DND-41 (cell line): ENCODE measurements around the gene MYT1.

Source experiments
- ATAC-seq: fragments of 200-7000 bp; cut with Tn5 transposase; 3 replicates; pipeline ENCODE4 v1.9.1; 2021; ENCODE audit warnings: low read depth; ENCODE audit not compliant: insufficient read depth
- DNase-seq: peaks from one replicate; pipeline ENCODE4 v3.0.0-alpha.2; 2020
- H2AFZ ChIP-seq: 2 replicates; pipeline ENCODE4 v1.6.0; 2012; ENCODE audit warnings: low read depth, low read length
- H3K27ac ChIP-seq: 2 replicates; pipeline ENCODE4 v1.5.1; 2012; ENCODE audit warnings: low read length, inconsistent platforms
- H3K27me3 ChIP-seq: fragments of 200-600 bp; sonication (generic); 2 replicates; pipeline ENCODE4 v1.6.0; 2012; ENCODE audit warnings: low read length, mild to moderate bottlenecking, inconsistent platforms; ENCODE audit not compliant: insufficient read depth, poor library complexity
- H3K36me3 ChIP-seq: 2 replicates; pipeline ENCODE4 v1.5.1; 2012; ENCODE audit warnings: low read length, inconsistent platforms; ENCODE audit not compliant: insufficient read depth
- H3K4me1 ChIP-seq: 2 replicates; pipeline ENCODE4 v1.5.1; 2012; ENCODE audit warnings: mild to moderate bottlenecking, low read length; ENCODE audit not compliant: insufficient read depth
- H3K4me2 ChIP-seq: 2 replicates; pipeline ENCODE4 v1.6.0; 2012; ENCODE audit warnings: mild to moderate bottlenecking, moderate library complexity, low read length, inconsistent platforms; ENCODE audit not compliant: insufficient read depth
- H3K4me3 ChIP-seq, 2 experiments: fragments of 200-600 bp in 1 of 2; shearing (Covaris generic) in 1 of 2; 2 replicates each; pipeline ENCODE4 v1.5.1; 2012 to 2016; ENCODE audit warnings: inconsistent platforms in 2 of 2, low read length in 2 of 2, mild to moderate bottlenecking in 2 of 2, low read depth in 1 of 2, moderate library complexity in 1 of 2
- H3K79me2 ChIP-seq: 2 replicates; pipeline ENCODE4 v1.6.0; 2012; ENCODE audit warnings: low read length, inconsistent platforms; ENCODE audit not compliant: insufficient read depth
- H3K9ac ChIP-seq: 2 replicates; pipeline ENCODE4 v1.6.0; 2012; ENCODE audit warnings: low read depth, mild to moderate bottlenecking, inconsistent platforms, low read length, moderate library complexity
- H3K9me3 ChIP-seq: 2 replicates; pipeline ENCODE4 v1.5.1; 2012; ENCODE audit warnings: low read length, moderate library complexity, mild to moderate bottlenecking, inconsistent platforms; ENCODE audit not compliant: insufficient read depth, severe bottlenecking
- H4K20me1 ChIP-seq: 2 replicates; pipeline ENCODE4 v1.6.0; 2012; ENCODE audit warnings: low read length; ENCODE audit not compliant: insufficient read depth
- EZH2 ChIP-seq: IDR thresholded peaks from 3 replicates; pipeline ENCODE4 v1.6.1; 2012; ENCODE audit warnings: borderline replicate concordance, low read depth, mild to moderate bottlenecking, moderate library complexity, low read length, inconsistent platforms; ENCODE audit not compliant: severe bottlenecking
- TF ChIP-seq, protein P1 (sequence below): IDR thresholded peaks from 2 replicates; pipeline ENCODE4 v1.5.1; 2012; ENCODE audit warnings: borderline replicate concordance, low read length, moderate library complexity, mild to moderate bottlenecking; ENCODE audit not compliant: poor library complexity, severe bottlenecking; ENCODE audit errors: extremely low read depth

Gene MYT1

DNA sequence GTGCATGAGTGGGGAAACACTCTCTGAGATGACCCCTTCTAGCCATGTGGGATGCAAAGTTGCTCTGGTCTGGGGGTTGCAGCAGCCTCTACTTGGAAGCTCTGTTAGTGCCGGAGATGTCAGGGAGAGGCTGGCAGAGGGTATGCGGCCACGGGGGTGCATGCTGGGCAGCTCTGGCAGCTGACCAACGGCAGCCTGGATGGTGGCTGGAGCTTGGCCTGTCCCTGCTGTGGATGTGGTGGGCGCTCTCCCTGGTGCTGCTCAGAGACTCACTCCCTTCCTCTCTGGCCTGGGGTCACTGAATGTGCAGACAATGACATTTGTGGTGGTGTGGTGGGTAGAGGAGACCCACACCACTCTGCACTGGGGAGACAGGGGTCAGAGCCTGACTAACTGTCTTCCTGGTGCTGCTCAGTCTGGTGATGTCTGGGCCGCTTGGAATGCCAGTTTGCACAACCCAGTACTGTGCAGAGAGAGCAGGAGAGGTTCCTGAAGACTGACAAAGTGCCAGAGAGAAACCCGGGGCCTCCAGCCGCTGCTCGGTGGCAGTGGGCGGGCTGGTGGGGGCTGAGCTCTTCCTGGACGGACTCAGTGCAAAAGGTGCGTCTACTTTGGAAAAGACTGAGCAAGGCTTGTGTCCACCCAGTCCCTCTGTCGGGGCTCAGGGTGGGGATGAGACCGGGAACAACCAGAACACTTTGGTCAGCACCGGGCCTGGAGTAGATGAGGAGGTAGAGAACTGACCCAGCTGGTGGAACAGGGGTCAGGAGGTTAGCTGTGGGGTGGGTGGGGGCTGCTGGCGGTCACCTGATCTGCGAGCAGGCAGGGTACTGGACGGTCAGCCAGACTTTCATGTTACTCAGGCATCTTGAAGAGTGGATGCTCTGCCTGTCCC is 2.7 kb downstream of the MYT1 start:
- TF ChIP-seq, protein P1, sequence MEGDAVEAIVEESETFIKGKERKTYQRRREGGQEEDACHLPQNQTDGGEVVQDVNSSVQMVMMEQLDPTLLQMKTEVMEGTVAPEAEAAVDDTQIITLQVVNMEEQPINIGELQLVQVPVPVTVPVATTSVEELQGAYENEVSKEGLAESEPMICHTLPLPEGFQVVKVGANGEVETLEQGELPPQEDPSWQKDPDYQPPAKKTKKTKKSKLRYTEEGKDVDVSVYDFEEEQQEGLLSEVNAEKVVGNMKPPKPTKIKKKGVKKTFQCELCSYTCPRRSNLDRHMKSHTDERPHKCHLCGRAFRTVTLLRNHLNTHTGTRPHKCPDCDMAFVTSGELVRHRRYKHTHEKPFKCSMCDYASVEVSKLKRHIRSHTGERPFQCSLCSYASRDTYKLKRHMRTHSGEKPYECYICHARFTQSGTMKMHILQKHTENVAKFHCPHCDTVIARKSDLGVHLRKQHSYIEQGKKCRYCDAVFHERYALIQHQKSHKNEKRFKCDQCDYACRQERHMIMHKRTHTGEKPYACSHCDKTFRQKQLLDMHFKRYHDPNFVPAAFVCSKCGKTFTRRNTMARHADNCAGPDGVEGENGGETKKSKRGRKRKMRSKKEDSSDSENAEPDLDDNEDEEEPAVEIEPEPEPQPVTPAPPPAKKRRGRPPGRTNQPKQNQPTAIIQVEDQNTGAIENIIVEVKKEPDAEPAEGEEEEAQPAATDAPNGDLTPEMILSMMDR = no peak
- TF ChIP-seq EZH2 = no peak
- Histone ChIP-seq H3K27ac (no peak overlapping the region), H3K4me3 (no peak overlapping the region), H3K79me2 (no peaks in the 10 kb centered on the region), H3K27me3 (peaks cover 5% of the 10 kb centered on the region), H3K9ac (no peak overlapping the region), H3K4me1 (no peaks in the 10 kb centered on the region), H3K4me2 (no peak overlapping the region), H3K9me3 (no peaks in the 10 kb centered on the region), H4K20me1 (peaks cover 3% of the 10 kb centered on the region), H2AFZ (no peak overlapping the region), H3K36me3 (no peaks in the 10 kb centered on the region)
- no peak for ATAC-seq
- DNase-seq = no peak

DNA sequence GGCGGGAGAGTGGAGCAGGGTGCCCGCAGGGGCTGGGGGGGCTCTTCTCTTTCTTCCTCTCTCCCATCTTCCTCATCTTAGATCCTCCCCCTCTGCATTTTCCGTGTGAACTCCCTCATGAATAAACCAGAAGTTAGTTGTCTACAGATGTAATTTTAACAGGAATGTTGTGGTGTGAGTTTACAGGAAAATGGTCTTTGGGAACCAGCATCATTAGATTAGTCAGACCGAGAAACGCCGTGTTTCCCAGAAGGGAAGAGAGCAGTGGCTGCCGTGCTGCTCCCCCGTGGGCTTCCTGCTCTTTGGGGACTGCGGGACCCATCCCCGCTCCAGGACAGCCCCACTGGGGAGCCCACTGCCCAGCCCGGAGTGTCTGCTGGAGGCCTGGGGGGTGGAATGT is 3.4 kb downstream of the MYT1 start:
- H3K4me1 ChIP-seq = no peaks in the 10 kb centered on the region
- H3K9ac ChIP-seq = no peak overlapping the region
- peaks cover 3% of the 10 kb centered on the region for H4K20me1 ChIP-seq
- H3K27ac ChIP-seq = no peak overlapping the region
- TF ChIP-seq EZH2 = no peak
- TF ChIP-seq, protein P1 = no peak
- H3K4me3 ChIP-seq = no peak overlapping the region
- H3K27me3 ChIP-seq = no peaks in the 10 kb centered on the region
- no peak for ATAC-seq
- H3K79me2 ChIP-seq = no peaks in the 10 kb centered on the region
- no peak overlapping the region for H3K4me2 ChIP-seq
- no peak for DNase-seq
- H3K9me3 ChIP-seq = no peaks in the 10 kb centered on the region
- no peaks in the 10 kb centered on the region for H3K36me3 ChIP-seq
- H2AFZ ChIP-seq = no peak overlapping the region

DNA sequence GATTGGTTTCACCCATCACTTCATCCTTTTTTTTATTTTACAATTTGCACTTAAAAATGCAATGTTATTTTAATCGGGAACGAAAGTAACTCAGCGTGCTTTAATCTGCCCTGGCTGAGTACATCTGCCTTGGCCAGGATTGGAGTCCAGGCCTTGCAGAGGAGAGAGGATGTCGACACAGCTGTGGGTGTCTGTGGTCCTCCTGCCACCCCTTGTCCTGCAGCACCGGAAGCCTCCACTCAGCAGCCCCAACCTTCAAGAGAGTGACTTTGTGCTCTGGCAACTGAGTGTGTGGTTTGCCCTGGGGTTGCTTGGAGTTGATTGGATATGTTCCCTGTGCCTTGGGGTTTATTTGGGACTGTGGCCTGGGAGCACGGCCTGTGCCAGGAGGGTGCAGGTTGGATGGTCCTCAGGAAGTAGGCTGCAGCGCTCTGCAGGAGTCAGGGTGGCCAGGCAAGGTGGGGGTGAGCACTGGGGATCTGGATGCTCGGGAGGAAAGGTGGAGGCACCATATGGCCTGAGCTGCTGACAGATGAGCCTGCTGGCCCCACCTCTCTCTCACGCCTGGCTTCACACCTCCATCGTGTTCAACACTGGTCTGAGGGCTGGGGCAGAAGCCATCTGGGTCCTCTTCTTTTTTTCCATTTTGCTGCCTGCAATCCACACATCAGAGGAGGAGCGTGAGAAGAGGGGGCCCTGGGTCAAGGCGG is 4.3 kb downstream of the MYT1 start:
- Histone ChIP-seq H3K27ac (no peak overlapping the region), H3K4me1 (no peaks in the 10 kb centered on the region), H3K79me2 (no peaks in the 10 kb centered on the region), H4K20me1 (peaks cover 9% of the 10 kb centered on the region), H3K27me3 (peaks cover 3% of the 10 kb centered on the region), H3K4me2 (no peak overlapping the region), H2AFZ (no peak overlapping the region), H3K9ac (no peak overlapping the region), H3K9me3 (no peaks in the 10 kb centered on the region), H3K36me3 (no peaks in the 10 kb centered on the region), H3K4me3 (no peak overlapping the region)
- ATAC-seq (no peak), DNase-seq (no peak)
- TF ChIP-seq EZH2 = no peak

DNA sequence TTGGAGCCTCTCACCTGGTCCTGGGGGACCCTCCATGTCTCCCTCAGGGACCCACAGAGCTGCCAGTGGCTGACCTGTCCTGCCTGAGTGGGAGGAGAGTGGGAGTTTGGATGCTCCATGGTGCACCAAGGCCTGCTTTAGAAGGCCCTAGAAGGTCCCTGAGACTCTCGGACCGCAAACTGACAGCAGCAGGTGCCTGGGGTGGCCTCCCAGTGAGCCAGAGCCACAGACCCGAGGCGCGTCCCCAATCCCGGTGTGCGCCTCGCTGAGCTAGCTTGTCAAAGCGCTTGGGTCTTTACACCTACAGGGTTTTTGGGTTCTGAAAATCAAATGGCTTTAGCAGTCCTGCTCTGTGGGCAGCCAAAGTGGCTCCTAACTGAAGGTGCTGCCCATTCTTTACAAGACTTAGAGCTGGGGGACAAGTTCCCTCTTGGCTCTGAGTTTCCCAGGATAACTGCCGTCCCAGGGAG is 4.9 kb downstream of the MYT1 start:
- no peaks in the 10 kb centered on the region for H3K36me3 ChIP-seq
- H3K4me1 ChIP-seq = no peaks in the 10 kb centered on the region
- peaks cover 3% of the 10 kb centered on the region for H3K27me3 ChIP-seq
- no peak for ATAC-seq
- no peaks in the 10 kb centered on the region for H3K9me3 ChIP-seq
- H2AFZ ChIP-seq = no peak overlapping the region
- H3K4me3 ChIP-seq = no peak overlapping the region
- no peak overlapping the region for H3K4me2 ChIP-seq
- no peak for DNase-seq
- H3K27ac ChIP-seq = no peak overlapping the region
- no peaks in the 10 kb centered on the region for H3K79me2 ChIP-seq
- H4K20me1 ChIP-seq = peaks cover 9% of the 10 kb centered on the region
- H3K9ac ChIP-seq = no peak overlapping the region
- no peak for TF ChIP-seq EZH2
- TF ChIP-seq, protein P1 = no peak
